OCI-LY7 (cell line): ENCODE measurements around the gene DIS3L. TPM values are rescaled to one million over a fixed set of nuclear protein-coding genes. Genes with fewer than 3 reads are reported as not detected.

Experiments used
- BruUV-seq: library from RNA; stranded (reverse); fragments of 400-500 nt; replicated peaks from 2 replicates; lab custom pipeline; 2021; lab: Mats Ljungman, UMichigan
- CTCF ChIA-PET: fragments of 300-600 bp; sonication (Branson Sonifier 250); formaldehyde crosslinking; loops from one replicate; lab custom pipeline; 2022; ENCODE audit warnings: antibody characterized with exemption; ENCODE audit not compliant: unreplicated experiment; lab: Charles Lee
- POLR2A ChIA-PET: fragments of 300-600 bp; sonication (Branson Sonifier 250); formaldehyde crosslinking; loops from one replicate; lab custom pipeline; 2022; ENCODE audit warnings: antibody characterized with exemption; lab: Charles Lee
- DNase-seq: peaks from one replicate; pipeline ENCODE4 v3.0.0-alpha.2; 2015; ENCODE audit warnings: low spot score
- H2AFZ ChIP-seq: fragments of 200-600 bp; sonication (generic), shearing (Covaris generic); 2 replicates; pipeline ENCODE4 v1.6.1; 2014; ENCODE audit warnings: mild to moderate bottlenecking, antibody characterized with exemption, low read length, moderate library complexity
- H3K27ac ChIP-seq: fragments of 200-600 bp; sonication (generic); 2 replicates; pipeline ENCODE4 v1.5.1; 2014; ENCODE audit warnings: mixed run types, low read depth, mild to moderate bottlenecking, moderate library complexity, low read length, inconsistent platforms; ENCODE audit not compliant: poor library complexity, severe bottlenecking
- H3K36me3 ChIP-seq: fragments of 200-600 bp; sonication (generic); 2 replicates; pipeline ENCODE4 v1.6.1; 2014; ENCODE audit warnings: mild to moderate bottlenecking, antibody characterized with exemption, low read length, moderate library complexity, mixed read lengths; ENCODE audit not compliant: insufficient read depth
- H3K4me1 ChIP-seq: fragments of 200-600 bp; sonication (generic); 2 replicates; pipeline ENCODE4 v1.5.1; 2014; ENCODE audit warnings: mild to moderate bottlenecking, low read length; ENCODE audit not compliant: insufficient read depth, poor library complexity, severe bottlenecking
- H3K4me2 ChIP-seq: fragments of 200-600 bp; sonication (generic); 2 replicates; pipeline ENCODE4 v1.6.1; 2014; ENCODE audit warnings: mild to moderate bottlenecking, low read length
- H3K4me3 ChIP-seq: fragments of 200-600 bp; sonication (generic); 2 replicates; pipeline ENCODE4 v1.5.1; 2014; ENCODE audit warnings: mild to moderate bottlenecking, low read depth, low read length; ENCODE audit not compliant: poor library complexity, severe bottlenecking
- H3K79me2 ChIP-seq: fragments of 200-600 bp; sonication (generic); 2 replicates; pipeline ENCODE4 v1.6.1; 2016; ENCODE audit warnings: low read depth, mild to moderate bottlenecking, low read length, moderate library complexity, mixed read lengths; ENCODE audit not compliant: insufficient read depth
- H3K9me2 ChIP-seq: fragments of 200-600 bp; sonication (generic); 2 replicates; pipeline ENCODE4 v1.6.1; 2016; ENCODE audit warnings: mild to moderate bottlenecking, low read length, mixed read lengths; ENCODE audit not compliant: insufficient read depth
- H3K9me3 ChIP-seq: fragments of 200-600 bp; sonication (generic); 2 replicates; pipeline ENCODE4 v1.6.1; 2014; ENCODE audit warnings: mild to moderate bottlenecking, mixed run types, low read length, mixed read lengths
- H4K20me1 ChIP-seq: fragments of 200-600 bp; sonication (generic); 2 replicates; pipeline ENCODE4 v1.6.1; 2014; ENCODE audit warnings: mild to moderate bottlenecking, antibody characterized with exemption, low read length, moderate library complexity, mixed read lengths; ENCODE audit not compliant: insufficient read depth
- EZH2phosphoT487 ChIP-seq: fragments of 200-600 bp; sonication (generic); IDR thresholded peaks from 2 replicates; pipeline ENCODE4 v1.6.1; 2018; ENCODE audit warnings: low read depth, borderline replicate concordance, mild to moderate bottlenecking, mixed run types, antibody characterized with exemption, low read length, moderate library complexity, mixed read lengths
- intact Hi-C: fragments of 100-400 bp; cut with micrococcal nuclease; formaldehyde crosslinking; loops from one replicate; pipeline ENCODE4 v1.10.0; 2022; ENCODE audit not compliant: unreplicated experiment
- total RNA-seq, 2 experiments: library from RNA; depleted of rRNA in 1 of 2; stranded (reverse); fragments of >200 nt in 1 of 2; shearing (Covaris generic) in 1 of 2; gene quantifications; 2 replicates each; pipeline ENCODE4 v1.2.3, GENCODE V29; 2014 to 2022
- TF ChIP-seq, protein P1 (sequence below): fragments of 200-600 bp; sonication (generic); conservative IDR thresholded peaks from 2 replicates; pipeline ENCODE4 v1.5.1; 2014; ENCODE audit warnings: mild to moderate bottlenecking, antibody characterized with exemption, low read length, moderate library complexity, mixed read lengths

DIS3L gene
- total RNA-seq, 2 experiments from 2014 or later = 33.9 to 67.6 TPM

DNA sequence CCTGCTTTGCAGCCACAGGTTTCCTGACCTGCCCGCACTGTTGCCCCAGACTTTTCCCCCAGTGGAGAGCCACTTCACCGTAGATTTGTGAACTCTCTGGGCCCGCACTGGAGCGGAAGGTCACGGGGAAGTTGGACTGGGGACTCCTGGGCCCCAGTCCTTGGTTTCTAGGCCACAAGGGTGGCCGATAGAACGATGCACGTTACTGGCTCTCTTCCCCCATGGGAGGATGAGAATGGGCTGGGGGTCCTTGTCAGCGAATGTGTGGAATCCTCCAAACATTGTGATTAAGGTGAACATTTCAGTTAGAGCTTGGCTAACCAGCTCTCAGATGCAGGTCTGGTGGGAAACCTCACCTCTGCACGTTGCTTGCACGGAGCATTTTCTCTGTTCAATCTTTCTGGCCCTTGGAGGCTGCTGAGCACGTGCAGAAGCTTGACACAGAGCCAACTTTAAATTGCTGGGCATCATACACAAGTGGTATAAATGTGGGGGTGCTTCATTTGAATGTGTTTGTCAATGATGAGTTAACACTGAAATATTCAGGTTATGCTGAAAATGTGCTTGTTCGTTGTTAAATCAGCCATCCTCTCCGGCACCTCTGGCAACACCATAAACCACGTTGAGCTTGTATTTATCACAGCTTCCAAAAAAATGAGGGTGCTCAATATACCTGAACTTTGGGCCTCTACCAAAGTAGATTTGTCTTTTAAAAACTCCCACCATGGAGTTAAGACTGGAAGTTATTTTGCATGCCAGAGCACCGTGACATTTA, 976 bp downstream of the DIS3L start:
- Histone ChIP-seq H3K9me3 (no peaks in the 10 kb centered on the region), H3K4me1 (peaks cover 44% of the 10 kb centered on the region), H4K20me1 (no peaks in the 10 kb centered on the region), H3K4me3 (peak overlapping the region; percentile 69), H2AFZ (peak overlapping the region; percentile 42; the same call in 1 of the 2 replicates), H3K4me2 (peak overlapping the region; percentile 70), H3K9me2 (no peaks in the 10 kb centered on the region), H3K36me3 (peaks cover 35% of the 10 kb centered on the region), H3K79me2 (peaks cover 43% of the 10 kb centered on the region), H3K27ac (peak overlapping the region; percentile 88)
- intact Hi-C loops = loop anchor here (1.0 to 5.0 kb wide), 5 partner anchors 94 to 682 kb away; partner anchors contain the start of genes INTS14 and SMAD6
- DNase-seq = peak; percentile 70
- POLR2A ChIA-PET = interaction anchor here (0.6 to 1.4 kb wide), 6 partner anchors 56 to 657 kb away, joined by 3 read pairs; partner anchors contain the start of genes RPL4 and ZWILCH
- TF ChIP-seq, protein P1, sequence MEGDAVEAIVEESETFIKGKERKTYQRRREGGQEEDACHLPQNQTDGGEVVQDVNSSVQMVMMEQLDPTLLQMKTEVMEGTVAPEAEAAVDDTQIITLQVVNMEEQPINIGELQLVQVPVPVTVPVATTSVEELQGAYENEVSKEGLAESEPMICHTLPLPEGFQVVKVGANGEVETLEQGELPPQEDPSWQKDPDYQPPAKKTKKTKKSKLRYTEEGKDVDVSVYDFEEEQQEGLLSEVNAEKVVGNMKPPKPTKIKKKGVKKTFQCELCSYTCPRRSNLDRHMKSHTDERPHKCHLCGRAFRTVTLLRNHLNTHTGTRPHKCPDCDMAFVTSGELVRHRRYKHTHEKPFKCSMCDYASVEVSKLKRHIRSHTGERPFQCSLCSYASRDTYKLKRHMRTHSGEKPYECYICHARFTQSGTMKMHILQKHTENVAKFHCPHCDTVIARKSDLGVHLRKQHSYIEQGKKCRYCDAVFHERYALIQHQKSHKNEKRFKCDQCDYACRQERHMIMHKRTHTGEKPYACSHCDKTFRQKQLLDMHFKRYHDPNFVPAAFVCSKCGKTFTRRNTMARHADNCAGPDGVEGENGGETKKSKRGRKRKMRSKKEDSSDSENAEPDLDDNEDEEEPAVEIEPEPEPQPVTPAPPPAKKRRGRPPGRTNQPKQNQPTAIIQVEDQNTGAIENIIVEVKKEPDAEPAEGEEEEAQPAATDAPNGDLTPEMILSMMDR = no peak
- no peak for TF ChIP-seq EZH2phosphoT487
- BruUV-seq = no TSS peak
- CTCF ChIA-PET = no interaction called here

DNA sequence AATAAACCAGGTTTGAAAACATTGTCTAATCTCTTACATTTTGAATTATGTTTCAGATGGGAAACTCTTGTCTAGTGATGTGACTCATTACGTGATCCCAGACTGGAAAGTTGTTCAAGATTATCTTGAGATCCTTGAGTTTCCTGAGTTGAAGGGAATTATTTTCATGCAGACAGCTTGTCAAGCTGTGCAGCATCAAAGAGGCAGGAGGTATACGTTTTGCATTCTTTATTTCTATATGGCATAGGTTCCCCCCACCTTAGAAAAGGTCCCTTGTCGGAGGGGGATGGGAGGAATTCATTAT, 1.5 kb downstream of the DIS3L start:
- intact Hi-C loops = loop anchor here (1.0 to 5.0 kb wide), 5 partner anchors 93 to 683 kb away; partner anchors contain the start of genes INTS14 and SMAD6
- BruUV-seq = no TSS peak
- Histone ChIP-seq H3K9me3 (no peaks in the 10 kb centered on the region), H3K9me2 (no peaks in the 10 kb centered on the region), H2AFZ (peak overlapping the region; percentile 42; the same call in 1 of the 2 replicates), H3K4me1 (peaks cover 44% of the 10 kb centered on the region), H3K79me2 (peaks cover 43% of the 10 kb centered on the region), H3K4me3 (peak overlapping the region; percentile 69), H3K27ac (peak overlapping the region; percentile 88), H3K4me2 (peak overlapping the region; percentile 70), H4K20me1 (no peaks in the 10 kb centered on the region), H3K36me3 (peaks cover 35% of the 10 kb centered on the region)
- DNase-seq = peak; percentile 40
- POLR2A ChIA-PET = interaction anchor here (0.6 to 1.4 kb wide), 2 partner anchors 129 to 368 kb away, joined by 3 read pairs; no protein-coding TSS in a partner anchor
- CTCF ChIA-PET = no interaction called here
- no peak for TF ChIP-seq EZH2phosphoT487
- TF ChIP-seq, protein P1 = no peak
